K562 (cell line): Measurements from ENCODE around the gene TREM2. TPM values are rescaled to one million over a fixed set of nuclear protein-coding genes. Genes with fewer than 3 reads are reported as not detected.

Experiments used
- ATAC-seq: fragments of 200-7000 bp; cut with Tn5 transposase; 3 replicates; pipeline ENCODE4 v1.9.1; 2020; ENCODE audit warnings: moderate library complexity
- BruUV-seq: library from RNA; stranded (reverse); fragments of 400-500 nt; replicated peaks from 2 replicates; lab custom pipeline; 2021; lab: Mats Ljungman, UMichigan
- CTCF ChIA-PET: fragments of 300-600 bp; formaldehyde crosslinking; extraction: SDS; loops from one replicate; lab custom pipeline; 2021; ENCODE audit warnings: low intra/inter-chr PET ratio; lab: Yijun Ruan, JAX
- POLR2A ChIA-PET: fragments of 300-600, 350-650 bp; sonication (Branson Sonifier 250); formaldehyde crosslinking; extraction: SDS; loops from one replicate; lab custom pipeline; 2021; ENCODE audit warnings: antibody characterized with exemption, inconsistent platforms; lab: Yijun Ruan, JAX
- DNase-seq, 4 experiments: peaks; one replicate each; pipeline versions ENCODE4 v3.0.0 to v3.0.0-alpha.2; 2011 to 2018; ENCODE audit warnings: low spot score in 3 of 4, mixed read lengths in 3 of 4; ENCODE audit errors: extremely low read depth in 1 of 4
- FAIRE-seq: peaks from 2 replicates; lab custom pipeline; 2011; peaks lifted over from hg19 to GRCh38; lab: Jason Lieb, UNC
- H2AFZ ChIP-seq: 2 replicates; pipeline ENCODE4 v1.6.0; 2011; ENCODE audit warnings: low read depth, low read length, control low read depth, inconsistent platforms
- H3K27ac ChIP-seq: fragments of 200-600 bp; 3 replicates; pipeline ENCODE4 v1.8.0; 2011; ENCODE audit warnings: low read depth, mild to moderate bottlenecking, control low read depth, inconsistent platforms, low read length, moderate library complexity, mixed read lengths; ENCODE audit errors: extremely low read depth
- H3K27me3 ChIP-seq, 2 experiments: fragments of 300-600 bp in 1 of 2; 2 replicates in 1 of 2; 3 replicates in 1 of 2; pipeline versions ENCODE4 v1.6.0 to v1.8.0; 2011; ENCODE audit warnings: inconsistent platforms in 2 of 2, low read length in 2 of 2, mild to moderate bottlenecking in 1 of 2, mixed read lengths in 1 of 2, moderate library complexity in 1 of 2; ENCODE audit not compliant: control insufficient read depth in 2 of 2, insufficient read depth in 2 of 2
- H3K36me3 ChIP-seq: fragments of 300-600 bp; 3 replicates; pipeline ENCODE4 v1.8.0; 2011; ENCODE audit warnings: mild to moderate bottlenecking, low read length, inconsistent platforms; ENCODE audit not compliant: control insufficient read depth, insufficient read depth
- H3K4me1 ChIP-seq, 2 experiments: fragments of 200-600 bp in 1 of 2; replicated peaks in 1 of 2; 2 replicates in 1 of 2; 3 replicates in 1 of 2; pipeline versions ENCODE4 v1.5.1 to v1.8.0; 2011; ENCODE audit warnings: inconsistent platforms in 2 of 2, low read length in 2 of 2, mild to moderate bottlenecking in 1 of 2, mixed read lengths in 1 of 2, moderate library complexity in 1 of 2; ENCODE audit not compliant: control insufficient read depth in 2 of 2, insufficient read depth in 2 of 2
- H3K4me2 ChIP-seq: 2 replicates; pipeline ENCODE4 v1.6.1; 2011; ENCODE audit warnings: low read length, control low read depth, inconsistent platforms, mixed read lengths; ENCODE audit not compliant: insufficient read depth
- H3K4me3 ChIP-seq: fragments of 200-600 bp; sonication (generic), shearing (Covaris generic); 2 replicates; pipeline ENCODE4 v1.5.1; 2016; ENCODE audit warnings: control low read depth, inconsistent platforms
- H3K79me2 ChIP-seq: fragments of 200-600 bp; 3 replicates; pipeline ENCODE4 v1.8.0; 2011; ENCODE audit warnings: low read length, inconsistent platforms; ENCODE audit not compliant: control insufficient read depth, insufficient read depth
- H3K9ac ChIP-seq, 2 experiments: 2 replicates each; pipeline versions ENCODE4 v1.6.0 to v1.6.1; 2011; ENCODE audit warnings: low read depth in 2 of 2, low read length in 2 of 2, control low read depth in 1 of 2, inconsistent platforms in 1 of 2, mild to moderate bottlenecking in 1 of 2, mixed read lengths in 1 of 2; ENCODE audit not compliant: insufficient read depth in 1 of 2
- H3K9me1 ChIP-seq: one replicate; pipeline ENCODE4 v1.6.0; 2011; ENCODE audit warnings: inconsistent platforms, mild to moderate bottlenecking, low read length, moderate library complexity; ENCODE audit not compliant: control insufficient read depth, insufficient read depth
- H3K9me3 ChIP-seq: replicated peaks from 2 replicates; pipeline ENCODE4 v1.5.1; 2011; ENCODE audit warnings: low read depth, low read length, inconsistent platforms; ENCODE audit not compliant: control insufficient read depth, insufficient read depth
- H4K20me1 ChIP-seq: replicated peaks from 2 replicates; pipeline ENCODE4 v1.6.1; 2011; ENCODE audit warnings: low read length, inconsistent platforms, mixed read lengths; ENCODE audit not compliant: control insufficient read depth, insufficient read depth
- ATF7 ChIP-seq: fragments of 450-650 bp; IDR thresholded peaks from 2 replicates; pipeline ENCODE4 v1.7.1; 2014; ENCODE audit warnings: mild to moderate bottlenecking, moderate library complexity
- EP400 ChIP-seq: fragments of 450-650 bp; IDR thresholded peaks from 2 replicates; pipeline ENCODE4 v1.6.1; 2017; ENCODE audit warnings: antibody characterized with exemption, mild to moderate bottlenecking, moderate library complexity
- HNRNPL ChIP-seq: fragments of 200-400 bp; formaldehyde crosslinking; IDR thresholded peaks from 2 replicates; pipeline ENCODE4 v1.6.1; 2017; ENCODE audit warnings: low read depth, mild to moderate bottlenecking, low read length
- NR2C1 ChIP-seq, 2 experiments: fragments of 450-650 bp; IDR thresholded peaks; 2 replicates each; pipeline ENCODE4 v1.6.1; 2017; ENCODE audit warnings: mild to moderate bottlenecking in 2 of 2, antibody characterized with exemption in 1 of 2, inconsistent platforms in 1 of 2, missing compliant biosample characterization in 1 of 2, missing genetic modification characterization in 1 of 2
- SNIP1 ChIP-seq: fragments of 450-650 bp; IDR thresholded peaks from 2 replicates; pipeline ENCODE4 v1.7.1; 2017; ENCODE audit warnings: low read depth, mild to moderate bottlenecking
- ZNF407 ChIP-seq: fragments of 450-650 bp; IDR thresholded peaks from 2 replicates; pipeline ENCODE4 v1.6.1; 2016; ENCODE audit warnings: low read depth
- ZNF584 ChIP-seq: fragments of 200-800 bp; sonication (Bioruptor generic); IDR thresholded peaks from 2 replicates; pipeline ENCODE4 v1.6.1; 2016; ENCODE audit warnings: low read depth, mild to moderate bottlenecking, missing genetic modification characterization, missing compliant biosample characterization
- WGBS: fragments of 100-300 bp; shearing (Covaris generic); methylation state at CpG from one replicate; pipeline ENCODE4 v1.1.6; 2016; ENCODE audit warnings: low coverage, mixed read lengths; ENCODE audit not compliant: insufficient coverage; ENCODE audit errors: missing lambda C conversion rate; 5-methylcytosine and 5-hydroxymethylcytosine counted together
- in situ Hi-C: fragments of 300-500 bp; cut with MboI; formaldehyde crosslinking; loops from 4 replicates; pipeline ENCODE4 v1.15.0; 2018; ENCODE audit warnings: inconsistent platforms, mixed read lengths
- intact Hi-C: fragments of 100-400 bp; cut with micrococcal nuclease; formaldehyde crosslinking; loops from 2 replicates; pipeline ENCODE4 v1.14.2; 2022
- polyA plus RNA-seq, 8 experiments: library from polyadenylated mRNA; depleted of rRNA in 4 of 8; stranded (reverse) in 5 of 8; unstranded in 3 of 8; fragments of >200 nt; fragmentation: Nextera tagmentation in 2 of 8; fragmentation: Illumina TruSeq in 1 of 8; extraction: Ambion mirVana in 2 of 8; extraction: Trizol in 1 of 8; gene quantifications; 2 replicates each; pipeline versions ENCODE4 v1.2.1 to v1.2.3, GENCODE V29; 2011 to 2014; ENCODE audit warnings: inconsistent platforms in 1 of 8, missing spikeins in 1 of 8
- total RNA-seq, 7 experiments: library from RNA; depleted of rRNA in 6 of 7; stranded (reverse); fragments of >200 nt in 6 of 7; fragmentation: Illumina TruSeq in 2 of 7; extraction: Trizol in 2 of 7; gene quantifications; 2 replicates each; pipeline versions ENCODE4 v1.2.1 to v1.2.3, GENCODE V29; 2011 to 2021; ENCODE audit warnings: low replicate concordance in 1 of 7
- TF ChIP-seq, protein P1 (sequence below): fragments of 250-450 bp; sonication (Bioruptor Pico); IDR thresholded peaks from 2 replicates; pipeline ENCODE4 v1.8.0; 2021; ENCODE audit warnings: mild to moderate bottlenecking, moderate library complexity
- TF ChIP-seq, protein P2 (sequence below): fragments of 450-650 bp; IDR thresholded peaks from 2 replicates; pipeline ENCODE4 v1.6.1; 2018; ENCODE audit not compliant: partially characterized antibody

The TREM2 gene
- total and polyA plus RNA-seq, 9 of the 15 experiments (the other 6 are each of a cell fraction or from before 2014, with no cell fraction given), result not detected

DNA sequence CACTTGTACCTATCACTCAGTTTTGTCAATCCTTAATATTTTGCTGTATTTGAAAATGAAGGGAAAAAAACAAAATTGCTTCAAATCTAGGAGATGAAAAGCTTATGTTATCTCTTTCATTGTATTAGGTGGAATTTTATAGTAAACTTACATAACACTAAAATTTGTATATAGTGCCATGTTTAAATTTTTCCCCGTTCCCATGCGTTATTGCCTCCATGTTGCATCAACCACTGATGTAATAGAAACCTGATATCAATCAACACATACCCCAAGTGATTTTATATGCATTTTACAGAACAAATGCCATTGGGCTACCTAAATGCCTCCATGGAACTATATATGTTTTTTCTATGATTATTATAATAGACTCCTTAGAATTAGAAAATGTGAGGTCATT, 14.8 kb upstream of the TREM2 start:
- DNase-seq (no peak), FAIRE-seq (no peak), ATAC-seq (no peak)
- no peaks in the 10 kb centered on the region for H3K9me1 ChIP-seq
- no peak overlapping the region for H3K4me2 ChIP-seq
- H3K4me1 ChIP-seq, result peaks cover 0 to 4% of the 10 kb centered on the region in 2 experiments; a peak in 3 of 5 replicates
- H3K79me2 ChIP-seq, result no peaks in the 10 kb centered on the region
- intact Hi-C loops (no loop called here), in situ Hi-C loops (no loop called here)
- peaks cover 4 to 14% of the 10 kb centered on the region in 2 experiments; a peak in 3 of 5 replicates for H3K27me3 ChIP-seq
- no peak overlapping the region for H2AFZ ChIP-seq
- no peaks in the 10 kb centered on the region for H3K9me3 ChIP-seq
- H3K36me3 ChIP-seq, result no peaks in the 10 kb centered on the region
- H3K9ac ChIP-seq, result no peak overlapping the region
- BruUV-seq, result no TSS peak
- ChIA-PET POLR2A (interaction anchor here (0.9 kb wide), 1 partner anchor 19 kb away, joined by 3 read pairs; no protein-coding TSS in a partner anchor), CTCF (no interaction called here)
- H4K20me1 ChIP-seq, result no peaks in the 10 kb centered on the region; the same call in 1 of the 2 replicates
- H3K4me3 ChIP-seq, result no peak overlapping the region
- no peak overlapping the region for H3K27ac ChIP-seq
- WGBS, result 0% methylated on average over 2 of the region's 2 CpGs
- peak; percentile 12; the same call in 1 of the 2 replicates for TF ChIP-seq EP400
- no peak for TF ChIP-seq SNIP1
- peak; percentile 73; the same call in 1 of the 2 replicates for TF ChIP-seq ATF7
- no peak for TF ChIP-seq HNRNPL
- TF ChIP-seq, protein P1, sequence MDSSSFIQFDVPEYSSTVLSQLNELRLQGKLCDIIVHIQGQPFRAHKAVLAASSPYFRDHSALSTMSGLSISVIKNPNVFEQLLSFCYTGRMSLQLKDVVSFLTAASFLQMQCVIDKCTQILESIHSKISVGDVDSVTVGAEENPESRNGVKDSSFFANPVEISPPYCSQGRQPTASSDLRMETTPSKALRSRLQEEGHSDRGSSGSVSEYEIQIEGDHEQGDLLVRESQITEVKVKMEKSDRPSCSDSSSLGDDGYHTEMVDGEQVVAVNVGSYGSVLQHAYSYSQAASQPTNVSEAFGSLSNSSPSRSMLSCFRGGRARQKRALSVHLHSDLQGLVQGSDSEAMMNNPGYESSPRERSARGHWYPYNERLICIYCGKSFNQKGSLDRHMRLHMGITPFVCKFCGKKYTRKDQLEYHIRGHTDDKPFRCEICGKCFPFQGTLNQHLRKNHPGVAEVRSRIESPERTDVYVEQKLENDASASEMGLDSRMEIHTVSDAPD, result no peak
- peak; percentile 39; the same call in 1 of the 2 replicates for TF ChIP-seq ZNF584
- no peak for TF ChIP-seq NR2C1 (IDR thresholded peaks at IDR 0.05)
- TF ChIP-seq NR2C1 (tag; IDR thresholded peaks at IDR 0.05), result no peak
- TF ChIP-seq ZNF407, result no peak
- TF ChIP-seq, protein P2, sequence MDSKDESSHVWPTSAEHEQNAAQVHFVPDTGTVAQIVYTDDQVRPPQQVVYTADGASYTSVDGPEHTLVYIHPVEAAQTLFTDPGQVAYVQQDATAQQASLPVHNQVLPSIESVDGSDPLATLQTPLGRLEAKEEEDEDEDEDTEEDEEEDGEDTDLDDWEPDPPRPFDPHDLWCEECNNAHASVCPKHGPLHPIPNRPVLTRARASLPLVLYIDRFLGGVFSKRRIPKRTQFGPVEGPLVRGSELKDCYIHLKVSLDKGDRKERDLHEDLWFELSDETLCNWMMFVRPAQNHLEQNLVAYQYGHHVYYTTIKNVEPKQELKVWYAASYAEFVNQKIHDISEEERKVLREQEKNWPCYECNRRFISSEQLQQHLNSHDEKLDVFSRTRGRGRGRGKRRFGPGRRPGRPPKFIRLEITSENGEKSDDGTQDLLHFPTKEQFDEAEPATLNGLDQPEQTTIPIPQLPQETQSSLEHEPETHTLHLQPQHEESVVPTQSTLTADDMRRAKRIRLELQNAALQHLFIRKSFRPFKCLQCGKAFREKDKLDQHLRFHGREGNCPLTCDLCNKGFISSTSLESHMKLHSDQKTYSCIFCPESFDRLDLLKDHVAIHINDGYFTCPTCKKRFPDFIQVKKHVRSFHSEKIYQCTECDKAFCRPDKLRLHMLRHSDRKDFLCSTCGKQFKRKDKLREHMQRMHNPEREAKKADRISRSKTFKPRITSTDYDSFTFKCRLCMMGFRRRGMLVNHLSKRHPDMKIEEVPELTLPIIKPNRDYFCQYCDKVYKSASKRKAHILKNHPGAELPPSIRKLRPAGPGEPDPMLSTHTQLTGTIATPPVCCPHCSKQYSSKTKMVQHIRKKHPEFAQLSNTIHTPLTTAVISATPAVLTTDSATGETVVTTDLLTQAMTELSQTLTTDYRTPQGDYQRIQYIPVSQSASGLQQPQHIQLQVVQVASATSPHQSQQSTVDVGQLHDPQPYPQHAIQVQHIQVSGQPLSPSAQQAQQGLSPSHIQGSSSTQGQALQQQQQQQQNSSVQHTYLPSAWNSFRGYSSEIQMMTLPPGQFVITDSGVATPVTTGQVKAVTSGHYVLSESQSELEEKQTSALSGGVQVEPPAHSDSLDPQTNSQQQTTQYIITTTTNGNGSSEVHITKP, result no peak
